Frontal cortex (tissue), 4 donors: ENCODE results near the gene PPP2R3B. TPM values are rescaled to one million over a fixed set of nuclear protein-coding genes. Genes with fewer than 3 reads are reported as not detected.

Experiments used
- DNase-seq, 2 donors: peaks; one replicate each; pipeline ENCODE4 v3.0.0; 2012; ENCODE audit warnings: low spot score in 2 of 2
- FAIRE-seq: peaks from 2 replicates; lab custom pipeline; 2012; peaks lifted over from hg19 to GRCh38; lab: Jason Lieb, UNC
- small RNA-seq: library from RNA; depleted of rRNA; stranded (forward); fragments of <200 nt; gene quantifications from one replicate; pipeline ENCODE3, GENCODE V24; 2014
- total RNA-seq: library from RNA; depleted of rRNA; stranded (reverse); fragments of >200 nt; gene quantifications from one replicate; pipeline ENCODE4 v1.2.3, GENCODE V29; 2014
- donor health status: control.
- donor health status: control.
- donor health status: control.

The PPP2R3B gene
- total RNA-seq, 1 donor from 2014 or later = 17.1 TPM

DNA sequence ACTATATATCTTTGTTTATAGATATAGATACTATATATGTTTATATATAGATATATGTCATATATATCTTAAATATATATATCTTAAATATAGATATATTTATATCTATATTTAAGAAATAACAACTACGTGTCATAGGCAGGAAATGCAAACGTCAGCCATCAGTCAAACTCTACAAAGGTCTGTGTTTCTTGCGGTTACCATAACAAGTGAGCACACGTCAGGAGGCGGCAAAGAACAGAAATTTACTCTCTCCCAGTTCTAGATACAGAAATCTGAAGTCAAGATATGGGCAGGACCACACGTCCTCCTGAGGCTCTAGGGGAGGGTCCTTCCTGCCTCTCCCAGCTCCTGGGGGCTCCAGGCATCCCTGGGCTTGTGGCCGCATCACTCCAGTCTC is 99.0 kb downstream of the PPP2R3B start:
- DNase-seq = no peak
- FAIRE-seq = no peak

DNA sequence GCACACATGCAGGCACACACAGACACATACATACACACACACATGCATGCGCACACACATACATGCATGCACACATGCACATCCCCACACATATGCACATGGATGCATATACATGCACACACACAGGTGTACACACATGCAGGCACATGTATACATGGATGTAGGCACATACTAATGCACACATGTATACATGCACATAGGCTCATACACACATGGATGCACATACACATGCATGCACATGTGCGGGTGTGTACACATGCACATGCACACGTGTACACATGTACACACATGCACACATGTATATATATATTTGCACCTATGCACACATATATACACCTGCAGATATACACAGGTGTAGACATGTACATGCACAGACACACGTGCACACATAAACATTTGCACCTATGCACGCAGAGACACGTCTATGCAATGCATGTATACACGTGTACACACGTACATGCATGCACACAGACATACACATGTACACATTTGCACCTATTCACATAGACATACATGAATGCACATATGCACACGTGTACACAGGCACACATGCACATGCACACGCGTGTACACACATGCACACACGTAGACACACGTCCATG is 101.5 kb downstream of the PPP2R3B start:
- no peak for DNase-seq
- FAIRE-seq = no peak

Small RNA genes lying within 50 kb of the gene (small RNA-seq; reads per million reads assigned to genes)
- gene RF00017 = not detected

Other genes with a start within 250 kb of the PPP2R3B start
- gene PLCXD1, start 105.5 kb downstream of the PPP2R3B start, total RNA-seq = 14.7 TPM
- gene GTPBP6, start 68.1 kb downstream of the PPP2R3B start, total RNA-seq = 23.6 TPM
- not detected for gene SHOX, start 243.9 kb upstream of the PPP2R3B start, total RNA-seq